Endothelial cell of umbilical vein (primary cell): ENCODE results near the gene MBTPS1. TPM values are rescaled to one million over a fixed set of nuclear protein-coding genes. Genes with fewer than 3 reads are reported as not detected.

Experiments used
- BruUV-seq: library from RNA; stranded (reverse); fragments of 400-500 nt; replicated peaks from 2 replicates; lab custom pipeline; 2021; lab: Mats Ljungman, UMichigan
- CTCF ChIA-PET: fragments of 300-600, 350-600 bp; sonication (Branson Sonifier 250); formaldehyde crosslinking; loops from one replicate; lab custom pipeline; 2021; ENCODE audit warnings: antibody characterized with exemption, inconsistent platforms; lab: Charles Lee
- POLR2A ChIA-PET: fragments of 300-600, 350-600 bp; sonication (Branson Sonifier 250); formaldehyde crosslinking; loops from one replicate; lab custom pipeline; 2021; ENCODE audit warnings: antibody characterized with exemption, inconsistent platforms; lab: Charles Lee
- DNase-seq: peaks from one replicate; pipeline ENCODE4 v3.0.0-alpha.2; 2011; ENCODE audit warnings: low read depth, low spot score
- FAIRE-seq: peaks from 2 replicates; lab custom pipeline; 2011; peaks lifted over from hg19 to GRCh38; lab: Jason Lieb, UNC
- H2AFZ ChIP-seq: 2 replicates; pipeline ENCODE4 v1.6.0; 2012; ENCODE audit warnings: low read depth, low read length, control low read depth, inconsistent platforms
- H3K27ac ChIP-seq: 2 replicates; pipeline ENCODE4 v1.5.1; 2011; ENCODE audit warnings: low read depth, mild to moderate bottlenecking, control low read depth, low read length, moderate library complexity; ENCODE audit not compliant: insufficient read depth
- H3K27me3 ChIP-seq, 2 experiments: 2 replicates each; pipeline versions ENCODE4 v1.6.0 to v1.6.1; 2011; ENCODE audit warnings: low read length in 2 of 2, mixed read lengths in 1 of 2; ENCODE audit not compliant: control insufficient read depth in 2 of 2, insufficient read depth in 2 of 2
- H3K36me3 ChIP-seq, 2 experiments: 2 replicates in 1 of 2; 3 replicates in 1 of 2; pipeline ENCODE4 v1.5.1; 2011; ENCODE audit warnings: low read length in 2 of 2, mild to moderate bottlenecking in 1 of 2, moderate library complexity in 1 of 2; ENCODE audit not compliant: control insufficient read depth in 2 of 2, insufficient read depth in 2 of 2; ENCODE audit errors: extremely low read depth in 1 of 2
- H3K4me1 ChIP-seq: 3 replicates; pipeline ENCODE4 v1.5.1; 2011; ENCODE audit warnings: mild to moderate bottlenecking, low read length; ENCODE audit not compliant: control insufficient read depth, insufficient read depth; ENCODE audit errors: extremely low read depth
- H3K4me2 ChIP-seq: 2 replicates; pipeline ENCODE4 v1.6.1; 2011; ENCODE audit warnings: low read length, control low read depth, mixed read lengths; ENCODE audit not compliant: insufficient read depth
- H3K4me3 ChIP-seq, 3 experiments: fragments of 200-600 bp in 1 of 3; sonication (generic), shearing (Covaris generic) in 1 of 3; replicated peaks in 1 of 3; 2 replicates each; pipeline ENCODE4 v1.5.1; 2011 to 2016; ENCODE audit warnings: control low read depth in 3 of 3, low read length in 3 of 3, mild to moderate bottlenecking in 2 of 3, inconsistent platforms in 1 of 3, low read depth in 1 of 3, moderate library complexity in 1 of 3; ENCODE audit not compliant: insufficient read depth in 1 of 3
- H3K79me2 ChIP-seq: 2 replicates; pipeline ENCODE4 v1.6.0; 2012; ENCODE audit warnings: low read length, inconsistent platforms; ENCODE audit not compliant: control insufficient read depth, insufficient read depth
- H3K9ac ChIP-seq: replicated peaks from 2 replicates; pipeline ENCODE3; 2011; ENCODE audit warnings: low read length, control low read depth; ENCODE audit not compliant: insufficient read depth; ENCODE audit errors: extremely low read depth
- H3K9me1 ChIP-seq: replicated peaks from 3 replicates; pipeline ENCODE4 v1.6.0; 2011; ENCODE audit warnings: mild to moderate bottlenecking, low read length; ENCODE audit not compliant: control insufficient read depth, insufficient read depth; ENCODE audit errors: extremely low read depth
- H3K9me3 ChIP-seq: replicated peaks from 2 replicates; pipeline ENCODE4 v1.5.1; 2012; ENCODE audit warnings: low read length, inconsistent platforms; ENCODE audit not compliant: control insufficient read depth, insufficient read depth
- H4K20me1 ChIP-seq: replicated peaks from 2 replicates; pipeline ENCODE3; 2011; ENCODE audit warnings: mild to moderate bottlenecking, low read length; ENCODE audit not compliant: control insufficient read depth, insufficient read depth; ENCODE audit errors: extremely low read depth
- EZH2 ChIP-seq: IDR thresholded peaks from 2 replicates; pipeline ENCODE4 v1.6.1; 2012; ENCODE audit warnings: borderline replicate concordance, low read depth, mild to moderate bottlenecking, moderate library complexity, low read length, inconsistent platforms; ENCODE audit not compliant: severe bottlenecking
- FOS ChIP-seq: IDR thresholded peaks from 2 replicates; pipeline ENCODE4 v1.6.1; 2011; ENCODE audit warnings: mild to moderate bottlenecking, low read length, moderate library complexity, borderline replicate concordance; ENCODE audit not compliant: insufficient read depth
- GATA2 ChIP-seq: IDR thresholded peaks from 2 replicates; pipeline ENCODE4 v1.7.0; 2011; ENCODE audit warnings: low read depth, mild to moderate bottlenecking, moderate library complexity, mixed read lengths, low read length; ENCODE audit not compliant: insufficient read length, insufficient read depth
- JUN ChIP-seq: IDR thresholded peaks from 2 replicates; pipeline ENCODE4 v1.6.1; 2011; ENCODE audit warnings: borderline replicate concordance, low read depth; ENCODE audit not compliant: insufficient read length, insufficient read depth
- MYC ChIP-seq: IDR thresholded peaks from one replicate; pipeline ENCODE4 v1.6.1; 2011; ENCODE audit warnings: mild to moderate bottlenecking, low read depth, low read length
- POLR2A ChIP-seq: IDR thresholded peaks from 2 replicates; pipeline ENCODE4 v1.6.1; 2012; ENCODE audit warnings: low read depth, mild to moderate bottlenecking, control low read depth, low read length
- POLR2AphosphoS5 ChIP-seq: IDR thresholded peaks from 2 replicates; pipeline ENCODE4 v1.6.1; 2012; ENCODE audit warnings: low read depth, mild to moderate bottlenecking, control low read depth, low read length, moderate library complexity; ENCODE audit not compliant: insufficient read depth
- dilution Hi-C: fragments of 300-500 bp; cut with MboI; formaldehyde crosslinking; loops from one replicate; pipeline ENCODE4 v1.15.0; 2019; ENCODE audit warnings: low sequenced_read_pairs; ENCODE audit not compliant: extremely low pct_ligation_motif_present
- intact Hi-C: fragments of 100-400 bp; cut with micrococcal nuclease; formaldehyde crosslinking; loops from one replicate; pipeline ENCODE4 v1.10.0; 2022
- polyA plus RNA-seq, 4 experiments: library from polyadenylated mRNA; depleted of rRNA in 3 of 4; stranded (reverse) in 3 of 4; unstranded in 1 of 4; fragments of >200 nt; gene quantifications; 2 replicates each; pipeline versions ENCODE4 v1.2.1 to v1.2.3, GENCODE V29; 2011 to 2012; ENCODE audit warnings: missing spikeins in 1 of 4
- total RNA-seq: library from RNA; stranded (reverse); gene quantifications from 2 replicates; pipeline ENCODE4 v1.2.3, GENCODE V29; 2021
- TF ChIP-seq, protein P1 (sequence below): IDR thresholded peaks from 2 replicates; pipeline ENCODE4 v1.6.1; 2011; ENCODE audit not compliant: insufficient read depth, insufficient read length
- TF ChIP-seq, protein P2 (sequence below), 2 donors: IDR thresholded peaks; 1 replicate in 1 of 2; 2 replicates in 1 of 2; pipeline ENCODE4 v1.5.1; 2011; ENCODE audit warnings: low read length in 2 of 2, mild to moderate bottlenecking in 2 of 2, moderate library complexity in 2 of 2, control low read depth in 1 of 2, inconsistent platforms in 1 of 2, low read depth in 1 of 2; ENCODE audit not compliant: insufficient read depth in 1 of 2; ENCODE audit errors: extremely low read depth in 1 of 2

MBTPS1 gene
- total and polyA plus RNA-seq, 2 donors (not counting 3 experiments of a cell fraction or from before 2014, with no cell fraction given): 82.3 to 99.6 TPM

DNA sequence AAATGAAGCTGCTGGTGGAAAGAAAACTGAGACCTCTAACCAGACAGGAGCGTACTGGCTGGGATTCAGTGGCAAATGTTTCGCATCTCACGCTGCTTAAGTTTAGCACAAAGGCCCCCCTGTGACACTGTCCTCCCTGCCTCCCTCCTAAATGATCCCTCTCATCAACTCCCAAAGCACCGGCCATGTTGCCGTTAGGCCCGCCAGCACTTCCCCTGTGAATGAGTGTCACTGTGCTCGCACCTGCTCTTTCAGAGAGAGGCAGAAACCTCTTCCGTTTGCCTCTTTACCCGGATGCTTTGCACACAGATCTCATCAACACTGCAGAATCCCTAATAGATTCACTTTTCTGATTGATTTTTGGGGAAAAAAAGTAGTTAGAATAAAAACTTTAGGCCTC lies 26.5 kb downstream of the MBTPS1 start:
- ChIA-PET CTCF (no interaction called here), POLR2A (no interaction called here)
- Histone ChIP-seq H3K4me2 (no peak overlapping the region), H3K27ac (no peak overlapping the region), H3K36me3 (peaks cover 24 to 50% of the 10 kb centered on the region in 2 experiments), H3K4me1 (peaks cover 3% of the 10 kb centered on the region), H3K27me3 (no peaks in the 10 kb centered on the region), H3K9ac (no peak overlapping the region), H4K20me1 (no peaks in the 10 kb centered on the region), H3K9me1 (no peaks in the 10 kb centered on the region), H3K79me2 (no peaks in the 10 kb centered on the region), H2AFZ (no peak overlapping the region), H3K9me3 (no peaks in the 10 kb centered on the region), H3K4me3 (no peak overlapping the region)
- TF ChIP-seq JUN (no peak), MYC (no peak), EZH2 (no peak), FOS (no peak), GATA2 (no peak), POLR2AphosphoS5 (no peak), POLR2A (no peak)
- TF ChIP-seq, protein P1, sequence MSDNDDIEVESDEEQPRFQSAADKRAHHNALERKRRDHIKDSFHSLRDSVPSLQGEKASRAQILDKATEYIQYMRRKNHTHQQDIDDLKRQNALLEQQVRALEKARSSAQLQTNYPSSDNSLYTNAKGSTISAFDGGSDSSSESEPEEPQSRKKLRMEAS: no peak
- TF ChIP-seq, protein P2, sequence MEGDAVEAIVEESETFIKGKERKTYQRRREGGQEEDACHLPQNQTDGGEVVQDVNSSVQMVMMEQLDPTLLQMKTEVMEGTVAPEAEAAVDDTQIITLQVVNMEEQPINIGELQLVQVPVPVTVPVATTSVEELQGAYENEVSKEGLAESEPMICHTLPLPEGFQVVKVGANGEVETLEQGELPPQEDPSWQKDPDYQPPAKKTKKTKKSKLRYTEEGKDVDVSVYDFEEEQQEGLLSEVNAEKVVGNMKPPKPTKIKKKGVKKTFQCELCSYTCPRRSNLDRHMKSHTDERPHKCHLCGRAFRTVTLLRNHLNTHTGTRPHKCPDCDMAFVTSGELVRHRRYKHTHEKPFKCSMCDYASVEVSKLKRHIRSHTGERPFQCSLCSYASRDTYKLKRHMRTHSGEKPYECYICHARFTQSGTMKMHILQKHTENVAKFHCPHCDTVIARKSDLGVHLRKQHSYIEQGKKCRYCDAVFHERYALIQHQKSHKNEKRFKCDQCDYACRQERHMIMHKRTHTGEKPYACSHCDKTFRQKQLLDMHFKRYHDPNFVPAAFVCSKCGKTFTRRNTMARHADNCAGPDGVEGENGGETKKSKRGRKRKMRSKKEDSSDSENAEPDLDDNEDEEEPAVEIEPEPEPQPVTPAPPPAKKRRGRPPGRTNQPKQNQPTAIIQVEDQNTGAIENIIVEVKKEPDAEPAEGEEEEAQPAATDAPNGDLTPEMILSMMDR (IDR thresholded peaks at IDR 0.05; ENCODE audit: extremely low read depth in 1 of 2, insufficient read depth in 1 of 2, low read depth in 1 of 2, low read length in 2 of 2): no peak
- no peak for FAIRE-seq
- DNase-seq: no peak
- no TSS peak for BruUV-seq
- intact Hi-C loops (no loop called here), dilution Hi-C loops (no loop called here)
